Esophagus squamous epithelium (tissue), 5 donors: ENCODE data around the gene MMP24. TPM values are rescaled to one million over a fixed set of nuclear protein-coding genes. Genes with fewer than 3 reads are reported as not detected.

Experiments
- DNase-seq: peaks from one replicate; lab custom pipeline; 2025; lab: John Stamatoyannopoulos, UW
- H3K27ac ChIP-seq, 4 donors: fragments of 200-600 bp; sonication (generic); one replicate each; pipeline ENCODE4 v1.5.1; 2016 to 2019; ENCODE audit warnings: mild to moderate bottlenecking in 1 of 4
- H3K27me3 ChIP-seq, 4 donors: fragments of 200-600 bp; sonication (generic); 1 replicate in 3 of 4; 2 replicates in 1 of 4; pipeline versions ENCODE4 v1.5.1 to v1.6.0; 2017 to 2021; ENCODE audit warnings: antibody characterized with exemption in 1 of 4
- H3K36me3 ChIP-seq, 3 donors: fragments of 200-600 bp; sonication (generic); one replicate each; pipeline ENCODE4 v1.5.1; 2016 to 2019
- H3K4me1 ChIP-seq, 3 donors: fragments of 200-600 bp; sonication (generic); one replicate each; pipeline ENCODE4 v1.5.1; 2017 to 2019
- H3K4me3 ChIP-seq, 4 donors: fragments of 200-600 bp; sonication (generic); 1 replicate in 3 of 4; 2 replicates in 1 of 4; pipeline ENCODE4 v1.5.1; 2016 to 2019; ENCODE audit warnings: mild to moderate bottlenecking in 2 of 4, moderate library complexity in 1 of 4
- H3K9me3 ChIP-seq, 3 donors: fragments of 200-600 bp; sonication (generic); one replicate each; pipeline ENCODE4 v1.5.1; 2016 to 2019
- POLR2A ChIP-seq, 4 donors: fragments of 450-650 bp; IDR thresholded peaks; one replicate each; pipeline ENCODE4 v1.6.1; 2017; ENCODE audit warnings: antibody characterized with exemption in 4 of 4, mild to moderate bottlenecking in 4 of 4, moderate library complexity in 3 of 4
- WGBS, 2 donors: methylation state at CpG; one replicate each; pipeline ENCODE4 v1.1.5; 2018; 5-methylcytosine and 5-hydroxymethylcytosine counted together
- intact Hi-C: fragments of 100-400 bp; cut with DNase I; formaldehyde crosslinking; loops from one replicate; pipeline ENCODE4 v1.15.0; 2022
- total RNA-seq, 4 donors: library from RNA; depleted of rRNA; stranded (reverse); fragments of >200 nt; gene quantifications; one replicate each; pipeline ENCODE4 v1.1.0, GENCODE V29; 2016
- TF ChIP-seq, protein P1 (sequence below), 6 experiments: fragments of 450-650 bp in 4 of 6; fragments of 200-600 bp in 2 of 6; sonication (generic) in 2 of 6; IDR thresholded peaks; one replicate each; pipeline ENCODE4 v1.5.1; 2016 to 2019; ENCODE audit warnings: antibody characterized with exemption in 6 of 6, mild to moderate bottlenecking in 4 of 6, moderate library complexity in 4 of 6
- donor health status: DM: yes; HTN: yes; CAD: no.

MMP24 gene
- total RNA-seq, 4 donors from 2014 or later = 0.06 to 0.38 (median 0.08) TPM; not detected in 1

DNA sequence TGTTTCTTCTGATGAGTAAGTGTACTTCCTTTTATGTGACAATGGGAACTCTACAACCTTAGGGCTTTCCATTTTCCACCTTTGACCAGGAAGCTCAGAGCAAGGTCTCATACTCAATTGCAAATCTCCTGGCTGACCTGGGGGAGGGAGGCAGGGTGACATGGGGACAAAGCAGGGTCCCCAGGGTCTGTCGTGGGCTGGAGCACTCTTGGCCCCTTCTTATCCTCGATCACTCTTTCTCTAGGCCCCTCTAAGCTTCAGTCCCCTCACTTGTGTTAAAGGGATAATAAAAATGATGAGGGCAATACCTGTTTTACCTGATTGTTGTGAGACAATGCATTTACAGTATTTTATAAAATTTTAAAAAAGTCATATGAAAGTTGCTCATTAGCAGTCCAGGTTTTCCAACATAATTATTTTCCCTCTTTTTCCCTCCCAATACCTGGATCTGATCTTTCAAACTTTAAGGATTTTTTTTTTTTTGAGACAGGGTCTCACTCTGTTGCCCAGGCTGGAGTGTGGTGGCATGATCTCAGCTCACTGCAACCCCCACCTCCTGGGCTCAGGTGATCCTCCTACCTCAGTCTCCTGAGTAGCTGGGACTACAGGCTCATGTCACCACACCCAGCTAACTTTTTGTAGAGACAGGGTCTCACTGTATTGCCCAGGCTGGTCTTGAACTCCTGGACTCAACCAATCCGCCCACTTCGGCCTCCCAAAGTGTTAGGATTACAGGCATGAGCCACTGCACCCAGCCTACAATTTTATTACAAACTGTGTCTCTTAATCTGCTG is 74.2 kb downstream of the MMP24 start:
- WGBS, 2 donors = 77 to 84% methylated on average over 4 of the region's 4 CpGs
- Histone ChIP-seq H3K9me3 (no peaks in the 10 kb centered on the region), H3K36me3 (no peaks in the 10 kb centered on the region), H3K27me3 (peaks cover 0 to 3% (median 0%) of the 10 kb centered on the region in 4 donors), H3K4me3 (no peak overlapping the region), H3K27ac (no peak overlapping the region), H3K4me1 (peaks cover 18 to 67% (median 34%) of the 10 kb centered on the region in 3 donors)
- DNase-seq = no peak
- TF ChIP-seq POLR2A (IDR thresholded peaks at IDR 0.05) = no peak
- TF ChIP-seq, protein P1, sequence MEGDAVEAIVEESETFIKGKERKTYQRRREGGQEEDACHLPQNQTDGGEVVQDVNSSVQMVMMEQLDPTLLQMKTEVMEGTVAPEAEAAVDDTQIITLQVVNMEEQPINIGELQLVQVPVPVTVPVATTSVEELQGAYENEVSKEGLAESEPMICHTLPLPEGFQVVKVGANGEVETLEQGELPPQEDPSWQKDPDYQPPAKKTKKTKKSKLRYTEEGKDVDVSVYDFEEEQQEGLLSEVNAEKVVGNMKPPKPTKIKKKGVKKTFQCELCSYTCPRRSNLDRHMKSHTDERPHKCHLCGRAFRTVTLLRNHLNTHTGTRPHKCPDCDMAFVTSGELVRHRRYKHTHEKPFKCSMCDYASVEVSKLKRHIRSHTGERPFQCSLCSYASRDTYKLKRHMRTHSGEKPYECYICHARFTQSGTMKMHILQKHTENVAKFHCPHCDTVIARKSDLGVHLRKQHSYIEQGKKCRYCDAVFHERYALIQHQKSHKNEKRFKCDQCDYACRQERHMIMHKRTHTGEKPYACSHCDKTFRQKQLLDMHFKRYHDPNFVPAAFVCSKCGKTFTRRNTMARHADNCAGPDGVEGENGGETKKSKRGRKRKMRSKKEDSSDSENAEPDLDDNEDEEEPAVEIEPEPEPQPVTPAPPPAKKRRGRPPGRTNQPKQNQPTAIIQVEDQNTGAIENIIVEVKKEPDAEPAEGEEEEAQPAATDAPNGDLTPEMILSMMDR (IDR thresholded peaks at IDR 0.05) = no peak
- intact Hi-C loops = loop anchor here (5.0 kb wide), 1 partner anchor 137 kb away; the partner anchor contains the start of gene GDF5

GRCh38 chr20:35301426-35301825 is 74.9 kb downstream of the MMP24 start:
- no peak overlapping the region for H3K4me3 ChIP-seq
- DNase-seq = no peak
- H3K4me1 ChIP-seq = peaks cover 26 to 67% (median 35%) of the 10 kb centered on the region in 3 donors
- no peak overlapping the region for H3K27ac ChIP-seq
- no peaks in the 10 kb centered on the region for H3K36me3 ChIP-seq
- no peaks in the 10 kb centered on the region for H3K9me3 ChIP-seq
- 84 to 97% methylated on average over 2 of the region's 2 CpGs for WGBS, 2 donors
- intact Hi-C loops = loop anchor here (5.0 kb wide), 1 partner anchor 136 kb away; the partner anchor contains the start of gene GDF5
- TF ChIP-seq, protein P1 (IDR thresholded peaks at IDR 0.05) = no peak
- no peak for TF ChIP-seq POLR2A (IDR thresholded peaks at IDR 0.05)
- no peaks in the 10 kb centered on the region for H3K27me3 ChIP-seq

GRCh38 chr20:35302421-35303335 is 76.2 kb downstream of the MMP24 start:
- Histone ChIP-seq H3K27me3 (no peaks in the 10 kb centered on the region), H3K9me3 (no peaks in the 10 kb centered on the region), H3K4me3 (no peak overlapping the region), H3K27ac (no peak overlapping the region), H3K4me1 (peaks cover 38 to 67% (median 40%) of the 10 kb centered on the region in 3 donors), H3K36me3 (no peaks in the 10 kb centered on the region)
- DNase-seq = no peak
- intact Hi-C loops = loop anchor here (5.0 kb wide), 1 partner anchor 135 kb away; the partner anchor contains the start of gene GDF5
- WGBS, 2 donors = 47 to 81% methylated on average over 3 to 5 of the region's 6 CpGs
- TF ChIP-seq POLR2A (IDR thresholded peaks at IDR 0.05) = no peak
- TF ChIP-seq, protein P1 (IDR thresholded peaks at IDR 0.05) = no peak

DNA sequence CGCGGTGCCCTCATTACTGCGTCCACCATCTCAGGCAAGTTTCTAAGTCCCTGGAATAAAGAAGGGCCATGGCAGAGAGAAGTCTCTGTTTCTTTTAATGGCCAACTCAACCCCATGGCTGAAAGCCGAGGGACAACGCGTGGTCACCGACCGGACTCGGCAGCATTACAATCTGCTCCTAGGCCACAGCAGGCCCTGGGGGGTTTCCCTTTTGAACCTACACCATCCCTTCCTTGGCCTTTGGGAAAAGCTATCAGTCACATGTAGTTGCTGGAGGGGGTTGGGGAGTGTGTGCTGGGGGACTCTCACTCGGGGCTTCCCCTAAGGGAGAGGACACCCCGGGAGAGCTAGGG is 76.9 kb downstream of the MMP24 start:
- Histone ChIP-seq H3K36me3 (no peaks in the 10 kb centered on the region), H3K4me1 (peaks cover 45 to 68% (median 47%) of the 10 kb centered on the region in 3 donors), H3K9me3 (no peaks in the 10 kb centered on the region), H3K27me3 (no peaks in the 10 kb centered on the region), H3K27ac (no peak overlapping the region), H3K4me3 (no peak overlapping the region)
- no peak for TF ChIP-seq POLR2A (IDR thresholded peaks at IDR 0.05)
- TF ChIP-seq, protein P1 (IDR thresholded peaks at IDR 0.05) = no peak
- intact Hi-C loops = loop anchor here (5.0 kb wide), 1 partner anchor 134 kb away; the partner anchor contains the start of gene GDF5
- 59 to 73% methylated on average over 7 to 9 of the region's 11 CpGs for WGBS, 2 donors
- DNase-seq = no peak
